GM21717 (cell line): Measurements from ENCODE around the gene MTM1.

Source experiments
- ATAC-seq: cut with Tn5 transposase; IDR thresholded peaks from one replicate; pipeline ENCODE4 v1.9.1; 2021; ENCODE audit warnings: mild to moderate bottlenecking, moderate library complexity; ENCODE audit not compliant: unreplicated experiment

The MTM1 gene

GRCh38 chrX:150651906-150652305 lies 83.5 kb downstream of the MTM1 start:
- ATAC-seq = no peak

- ATAC-seq = no peak
These were observed 87.4 kb downstream of the MTM1 start for GRCh38 chrX:150655788-150656187.

GRCh38 chrX:150663073-150663472 lies 94.7 kb downstream of the MTM1 start:
- no peak for ATAC-seq

- ATAC-seq = no peak
These were observed 95.9 kb downstream of the MTM1 start for GRCh38 chrX:150664290-150664689.

GRCh38 chrX:150676221-150676620 lies 107.8 kb downstream of the MTM1 start:
- ATAC-seq = no peak

- no peak for ATAC-seq
These were observed 112.6 kb downstream of the MTM1 start for GRCh38 chrX:150680974-150681373.

- no peak for ATAC-seq
These were observed 114.7 kb downstream of the MTM1 start for GRCh38 chrX:150683112-150683511.

- ATAC-seq = peak; percentile 47
These were observed 115.2 kb downstream of the MTM1 start for GRCh38 chrX:150683536-150684146.

- no peak for ATAC-seq
These were observed 120.6 kb downstream of the MTM1 start for GRCh38 chrX:150688911-150689451.

- no peak for ATAC-seq
These were observed 121.7 kb downstream of the MTM1 start for GRCh38 chrX:150690126-150690525.

GRCh38 chrX:150692296-150692695 lies 123.9 kb downstream of the MTM1 start:
- no peak for ATAC-seq

- peak; percentile 41 for ATAC-seq
These were observed 124.7 kb downstream of the MTM1 start, which contains the start of gene MTMR1 for GRCh38 chrX:150692831-150693724. Gene MTMR1, plus strand, starts transcription at chrX:150693396. Its CDS starts 135 bp downstream, at chrX:150693531.

- ATAC-seq = peak; percentile 68
These were observed 125.5 kb downstream of the MTM1 start for GRCh38 chrX:150693725-150694574.

- no peak for ATAC-seq
These were observed 126.5 kb downstream of the MTM1 start for GRCh38 chrX:150694738-150695410.

GRCh38 chrX:150696331-150696730 lies 127.9 kb downstream of the MTM1 start:
- no peak for ATAC-seq

- no peak for ATAC-seq
These were observed 128.4 kb downstream of the MTM1 start for GRCh38 chrX:150696866-150697265.

- ATAC-seq = no peak
These were observed 129.2 kb downstream of the MTM1 start for GRCh38 chrX:150697641-150698040.

GRCh38 chrX:150698981-150699380 lies 130.6 kb downstream of the MTM1 start:
- no peak for ATAC-seq

GRCh38 chrX:150700107-150700506 lies 131.7 kb downstream of the MTM1 start:
- ATAC-seq = no peak

GRCh38 chrX:150701377-150701776 lies 133.0 kb downstream of the MTM1 start:
- no peak for ATAC-seq
